Esophagus muscularis mucosa (tissue), 4 donors: ENCODE data around the gene EDEM1.

ENCODE experiments used
- CTCF ChIP-seq, 3 experiments: fragments of 200-600 bp in 2 of 3; fragments of 450-650 bp in 1 of 3; sonication (generic) in 2 of 3; IDR thresholded peaks; one replicate each; pipeline ENCODE4 v1.5.1; 2017 to 2019; ENCODE audit warnings: antibody characterized with exemption in 3 of 3, mild to moderate bottlenecking in 2 of 3, moderate library complexity in 1 of 3
- EP300 ChIP-seq: sonication (generic); formaldehyde crosslinking; IDR thresholded peaks from one replicate; pipeline ENCODE4 v1.6.1; 2017; ENCODE audit warnings: antibody characterized with exemption
- POLR2A ChIP-seq: fragments of 450-650 bp; IDR thresholded peaks from one replicate; pipeline ENCODE4 v1.6.1; 2017; ENCODE audit warnings: antibody characterized with exemption, moderate library complexity, mild to moderate bottlenecking, low read depth
- POLR2AphosphoS5 ChIP-seq, 2 donors: sonication (generic); formaldehyde crosslinking; IDR thresholded peaks; one replicate each; pipeline ENCODE4 v1.6.1; 2017; ENCODE audit warnings: antibody characterized with exemption in 2 of 2

DNA sequence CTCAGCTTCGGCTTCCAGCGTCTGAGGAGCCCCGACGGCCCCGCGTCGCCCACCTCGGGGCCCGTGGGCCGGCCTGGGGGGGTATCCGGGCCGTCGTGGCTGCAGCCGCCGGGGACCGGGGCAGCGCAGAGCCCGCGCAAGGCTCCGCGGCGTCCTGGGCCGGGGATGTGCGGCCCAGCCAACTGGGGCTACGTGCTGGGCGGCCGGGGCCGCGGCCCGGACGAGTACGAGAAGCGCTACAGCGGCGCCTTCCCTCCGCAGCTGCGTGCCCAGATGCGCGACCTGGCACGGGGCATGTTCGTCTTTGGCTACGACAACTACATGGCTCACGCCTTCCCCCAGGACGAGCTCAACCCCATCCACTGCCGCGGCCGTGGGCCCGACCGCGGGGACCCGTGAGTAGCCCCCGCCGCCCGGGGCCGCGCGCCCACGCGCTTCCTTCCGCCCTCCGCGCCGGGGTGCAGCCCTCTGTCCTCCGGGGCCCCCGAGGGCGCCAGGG, 462 bp downstream of the EDEM1 start:
- no peak for TF ChIP-seq CTCF (IDR thresholded peaks at IDR 0.05)
- TF ChIP-seq POLR2A = no peak
- no peak for TF ChIP-seq POLR2AphosphoS5 (IDR thresholded peaks at IDR 0.05)
- TF ChIP-seq EP300 = no peak
